Fibroblast of skin of abdomen (primary cell): Measurements from ENCODE around the gene SCUBE3.
A peak's percentile ranks its signal among the peaks of the same experiment; 100 is the strongest.

ENCODE experiments used
- DNase-seq: peaks from one replicate; pipeline ENCODE4 v3.0.0-alpha.2; 2013

SCUBE3 gene

DNA sequence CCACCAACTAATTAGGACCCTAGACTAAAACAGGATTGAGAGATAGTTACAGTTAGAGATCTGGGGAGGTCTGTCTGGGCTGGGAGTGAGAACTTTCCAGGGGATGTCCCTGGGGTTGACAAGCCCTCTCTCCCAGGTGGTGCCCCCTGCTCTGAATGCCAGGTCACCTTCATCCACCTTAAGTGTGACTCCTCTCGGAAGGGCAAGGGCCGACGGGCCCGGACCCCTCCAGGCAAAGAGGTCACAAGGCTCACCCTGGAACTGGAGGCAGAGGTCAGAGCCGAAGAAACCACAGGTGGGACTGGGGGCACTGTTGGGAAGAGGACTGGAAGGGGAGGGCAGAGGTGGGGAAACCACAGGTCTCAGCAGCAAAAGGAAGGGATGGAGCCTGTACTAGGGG, 28.7 kb downstream of the SCUBE3 start:
- no peak for DNase-seq

DNA sequence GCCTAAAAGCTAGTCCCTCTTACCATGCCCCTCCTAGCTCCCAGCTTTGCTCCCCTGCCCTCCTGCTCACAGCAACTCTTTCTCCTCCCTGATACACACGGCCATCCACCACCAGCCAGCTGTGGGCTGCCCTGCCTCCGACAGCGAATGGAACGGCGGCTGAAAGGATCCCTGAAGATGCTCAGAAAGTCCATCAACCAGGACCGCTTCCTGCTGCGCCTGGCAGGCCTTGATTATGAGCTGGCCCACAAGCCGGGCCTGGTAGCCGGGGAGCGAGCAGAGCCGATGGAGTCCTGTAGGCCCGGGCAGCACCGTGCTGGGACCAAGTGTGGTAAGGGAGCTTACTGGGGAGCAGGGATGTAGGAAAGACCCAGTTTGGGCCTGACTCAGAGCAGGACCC, 29.1 kb downstream of the SCUBE3 start:
- no peak for DNase-seq

DNA sequence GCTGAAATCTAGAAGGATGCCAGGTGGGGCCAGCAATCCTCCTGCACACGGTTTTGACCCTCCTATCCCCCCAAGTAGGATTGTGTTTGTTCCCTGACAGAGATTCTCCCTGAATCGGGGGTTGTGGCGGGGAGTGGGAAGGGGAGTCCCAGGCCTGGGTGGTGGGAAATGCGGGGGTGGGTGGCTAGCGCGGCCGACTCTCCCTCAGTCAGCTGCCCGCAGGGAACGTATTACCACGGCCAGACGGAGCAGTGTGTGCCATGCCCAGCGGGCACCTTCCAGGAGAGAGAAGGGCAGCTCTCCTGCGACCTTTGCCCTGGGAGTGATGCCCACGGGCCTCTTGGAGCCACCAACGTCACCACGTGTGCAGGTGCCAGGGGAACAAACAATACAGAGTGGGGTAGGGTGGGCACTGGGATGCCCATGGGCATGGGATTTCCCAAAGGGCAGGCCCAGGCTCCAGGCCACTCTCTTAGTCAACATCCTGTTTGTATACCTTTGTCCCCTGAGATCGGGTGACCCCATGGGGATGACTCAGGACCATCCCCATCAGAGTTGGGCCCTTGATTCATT, 29.7 kb downstream of the SCUBE3 start:
- DNase-seq: no peak

DNA sequence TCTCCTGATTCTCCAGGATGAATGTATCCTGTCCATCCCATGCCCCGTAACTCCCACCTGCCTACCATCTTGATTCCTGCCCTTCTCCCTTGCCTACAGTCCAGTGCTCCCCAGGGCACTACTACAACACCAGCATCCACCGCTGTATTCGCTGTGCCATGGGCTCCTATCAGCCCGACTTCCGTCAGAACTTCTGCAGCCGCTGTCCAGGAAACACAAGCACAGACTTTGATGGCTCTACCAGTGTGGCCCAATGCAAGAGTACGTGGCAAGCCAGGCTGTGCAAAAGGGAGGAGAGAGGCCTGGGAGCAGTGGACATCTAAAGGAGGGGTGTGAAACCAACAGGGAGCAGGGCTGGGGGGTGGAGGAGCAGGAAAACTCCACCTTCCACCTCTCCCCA, 30.8 kb downstream of the SCUBE3 start:
- no peak for DNase-seq

DNA sequence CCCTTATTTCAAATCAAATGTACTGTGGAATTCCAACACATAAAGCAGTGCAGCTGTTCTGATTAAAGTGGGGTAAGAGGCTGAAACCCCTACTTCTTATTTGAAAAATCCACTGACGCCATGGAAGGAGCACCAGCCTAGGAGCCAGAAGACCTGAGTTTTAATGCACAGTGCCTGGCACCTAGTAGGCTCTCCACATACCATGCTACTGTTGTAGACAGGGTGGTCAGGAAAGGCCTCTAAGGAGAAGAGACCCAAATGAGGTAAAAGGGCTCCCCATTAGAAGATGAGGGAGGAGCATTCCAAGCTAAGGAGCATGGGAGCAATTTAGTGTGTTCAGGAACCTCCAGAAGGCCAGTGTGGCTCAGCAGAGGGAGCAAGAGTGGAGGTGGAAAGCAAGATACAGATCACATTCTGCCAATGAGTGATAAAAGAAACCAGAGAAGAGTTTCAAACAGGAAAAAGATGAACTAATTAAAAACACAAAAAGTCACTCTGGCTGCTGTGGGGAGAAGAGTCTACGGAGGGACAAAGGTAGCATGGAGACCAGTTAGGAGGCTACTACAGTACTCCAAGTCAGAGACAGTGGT, 34.0 kb downstream of the SCUBE3 start:
- no peak for DNase-seq

DNA sequence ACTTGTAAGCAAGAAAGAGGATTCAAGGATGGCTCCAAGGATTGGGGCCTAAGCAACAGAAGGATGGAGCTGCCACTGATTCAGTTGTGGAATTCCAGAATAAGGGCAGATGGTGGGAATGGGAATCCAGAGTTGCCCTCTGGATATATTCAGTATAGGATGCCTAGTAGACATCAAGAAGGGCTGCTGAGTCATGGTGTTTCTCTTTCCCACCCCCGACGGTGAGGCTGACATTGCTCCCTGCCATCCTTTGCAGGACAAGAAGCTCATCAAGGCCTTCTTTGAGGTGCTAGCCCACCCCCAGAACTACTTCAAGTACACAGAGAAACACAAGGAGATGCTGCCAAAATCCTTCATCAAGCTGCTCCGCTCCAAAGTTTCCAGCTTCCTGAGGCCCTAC, 34.5 kb downstream of the SCUBE3 start:
- no peak for DNase-seq

DNA sequence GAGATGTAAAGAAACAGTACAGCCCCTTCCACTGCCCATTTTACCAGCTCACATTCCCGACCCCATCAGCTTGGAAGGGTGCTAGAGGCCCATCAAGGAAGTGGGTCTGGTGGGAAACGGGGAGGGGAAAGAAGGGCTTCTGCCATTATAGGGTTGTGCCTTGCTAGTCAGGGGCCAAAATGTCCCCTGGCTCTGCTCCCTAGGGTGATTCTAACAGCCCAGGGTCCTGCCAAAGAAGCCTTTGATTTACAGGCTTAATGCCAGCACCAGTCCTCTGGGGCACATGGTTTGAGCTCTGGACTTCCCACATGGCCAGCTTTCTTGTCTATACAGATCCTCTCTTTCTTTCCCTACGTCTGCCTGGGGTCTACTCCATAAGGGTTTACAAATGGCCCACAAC, 35.2 kb downstream of the SCUBE3 start:
- no peak for DNase-seq

DNA sequence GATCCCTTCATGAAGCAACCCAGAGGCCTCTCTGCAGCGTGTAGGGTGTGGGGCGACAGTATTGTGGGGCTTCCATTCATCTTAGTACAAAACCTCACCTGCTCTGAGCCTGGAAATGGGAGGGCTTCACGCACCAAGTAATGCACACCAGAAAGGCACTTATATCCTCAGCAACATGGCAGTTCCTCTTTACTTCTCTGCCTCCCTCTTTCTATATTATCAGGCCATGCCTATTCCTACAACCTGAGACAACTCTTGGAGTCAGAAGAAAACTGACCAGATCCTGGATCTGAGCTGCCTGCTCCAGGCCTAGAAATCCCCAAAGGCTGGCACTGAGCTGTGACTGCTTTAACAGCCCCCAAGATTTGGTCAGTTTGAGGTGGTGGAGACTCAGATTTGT, 38.2 kb downstream of the SCUBE3 start:
- DNase-seq: no peak

DNA sequence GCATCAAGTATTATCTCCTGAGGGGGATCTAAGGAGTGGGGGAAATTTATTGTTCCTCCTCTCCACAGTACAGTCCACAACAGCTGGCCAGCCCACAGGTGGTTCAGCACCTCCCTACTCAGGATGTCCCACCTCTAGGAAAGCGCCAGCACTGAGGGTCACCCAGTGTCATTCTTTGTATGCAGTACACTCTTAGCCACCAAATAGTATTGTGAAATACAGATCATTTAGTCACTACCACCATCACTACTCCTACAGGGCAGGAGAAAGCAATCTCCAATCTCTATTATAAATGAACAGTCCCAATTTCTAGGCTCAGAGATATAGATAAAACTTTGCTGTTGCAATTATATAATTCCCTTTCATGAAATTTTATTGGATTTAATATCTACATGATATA, 39.5 kb downstream of the SCUBE3 start:
- DNase-seq: no peak

DNA sequence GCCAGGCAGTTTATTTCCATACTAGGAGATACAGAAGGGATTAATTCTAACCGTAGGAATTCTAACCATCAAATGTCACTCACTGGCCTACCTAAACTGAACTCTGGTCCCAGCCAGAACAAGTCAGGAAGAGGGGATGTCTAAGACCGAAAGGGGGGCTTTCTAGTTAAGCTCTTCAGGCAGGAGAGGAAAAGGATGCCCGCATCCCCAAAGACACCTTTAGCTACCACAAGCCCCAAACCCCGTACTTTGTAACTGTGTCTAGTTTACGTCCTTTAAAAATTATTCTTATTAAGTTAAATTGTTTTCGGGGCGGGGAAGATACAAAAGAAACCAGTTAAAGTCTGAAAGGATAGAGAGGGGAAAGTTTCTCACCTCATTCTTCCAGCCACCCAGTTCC, 44.6 kb downstream of the SCUBE3 start:
- no peak for DNase-seq

DNA sequence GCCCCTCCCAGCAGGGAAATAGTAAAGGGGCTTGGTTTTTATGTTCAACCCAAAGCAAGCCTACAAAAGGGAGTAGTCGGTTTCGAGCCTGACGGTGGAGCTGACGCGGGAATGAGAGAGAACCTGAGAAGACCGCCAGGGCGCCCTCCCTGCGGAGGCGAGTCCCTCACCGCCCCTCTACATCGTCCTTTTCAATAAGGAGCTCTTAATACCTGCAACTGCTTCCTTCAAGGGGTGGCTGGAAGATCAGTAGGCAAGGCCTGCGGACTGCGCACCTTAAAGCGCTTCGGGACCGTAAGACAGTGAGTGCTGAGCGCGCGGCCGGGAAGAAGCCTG, 45.1 kb downstream of the SCUBE3 start:
- peak; percentile 44 for DNase-seq

DNA sequence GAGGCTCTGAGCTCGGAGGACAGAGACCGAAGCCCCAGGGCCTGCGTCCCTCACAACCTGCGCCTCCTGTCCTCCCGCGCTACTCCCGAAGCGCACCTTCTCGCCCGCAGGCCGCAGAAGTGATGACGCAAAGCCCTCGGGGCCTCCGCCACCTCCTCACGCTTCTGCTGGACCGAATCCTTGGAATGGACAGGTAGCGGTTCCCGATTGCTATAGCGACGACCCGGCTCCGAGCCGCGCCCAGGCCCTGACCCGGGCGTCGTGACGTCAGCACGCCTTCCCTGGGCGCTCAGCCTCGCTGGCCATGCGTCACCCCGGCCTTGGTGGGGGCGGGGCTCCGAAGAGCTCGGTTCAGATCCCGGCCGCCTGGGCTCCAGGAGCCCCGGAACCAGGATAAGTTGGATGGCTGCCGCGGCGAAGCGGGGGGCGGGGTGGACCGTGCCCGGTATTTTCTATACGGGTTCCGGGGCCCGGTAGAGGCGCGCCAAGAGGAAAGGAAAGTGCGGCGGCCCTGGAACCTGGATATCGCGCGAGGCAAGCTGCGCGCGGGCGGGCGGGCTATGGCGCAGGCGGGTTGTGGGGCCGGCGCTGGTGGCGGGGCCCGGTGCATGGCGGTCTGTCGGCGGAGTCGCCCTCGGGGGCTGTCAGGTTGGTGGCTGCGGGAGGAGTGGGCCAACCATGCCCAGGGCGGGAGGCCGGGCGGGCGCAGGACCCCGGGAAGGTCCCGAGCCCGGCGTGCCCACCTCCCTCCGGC, 45.6 kb downstream of the SCUBE3 start, which contains the start of gene ZNF76:
ZNF76 (plus strand) TSS at position 542 of the 754 bp plus-strand sequence. CDS start 21,417 bp downstream, outside the sequence.
- peak; percentile 97 for DNase-seq

DNA sequence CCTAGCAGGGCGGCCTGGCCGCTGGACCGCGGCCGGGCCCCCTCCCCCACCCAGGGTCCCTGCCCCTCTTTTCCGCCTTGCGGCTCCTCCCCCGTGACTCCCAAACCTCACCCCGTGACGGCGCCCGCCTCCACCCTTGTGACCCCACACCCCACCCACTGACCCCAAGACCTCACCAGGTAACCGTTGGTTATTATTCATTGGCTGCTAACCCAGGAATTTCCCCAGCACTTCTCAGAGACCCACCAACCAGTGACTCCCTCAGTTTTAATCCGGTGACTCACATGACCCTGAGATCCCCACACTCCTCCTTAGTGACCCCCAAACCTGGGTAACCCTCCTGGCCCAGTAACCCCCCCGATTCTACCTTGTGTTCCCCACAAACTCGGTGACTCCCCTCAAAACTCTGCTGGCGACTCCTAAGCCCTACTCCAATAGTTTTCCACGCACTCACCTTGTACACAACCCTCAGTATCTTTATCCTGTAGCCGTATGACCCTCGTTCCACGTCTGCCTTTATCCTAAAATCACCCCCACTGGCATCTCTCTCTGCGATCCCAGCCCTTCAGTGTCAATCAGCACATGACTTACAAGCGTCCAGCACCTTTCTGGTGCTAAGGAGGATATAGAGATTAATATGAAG, 46.3 kb downstream of the SCUBE3 start:
- DNase-seq: peak; percentile 41

DNA sequence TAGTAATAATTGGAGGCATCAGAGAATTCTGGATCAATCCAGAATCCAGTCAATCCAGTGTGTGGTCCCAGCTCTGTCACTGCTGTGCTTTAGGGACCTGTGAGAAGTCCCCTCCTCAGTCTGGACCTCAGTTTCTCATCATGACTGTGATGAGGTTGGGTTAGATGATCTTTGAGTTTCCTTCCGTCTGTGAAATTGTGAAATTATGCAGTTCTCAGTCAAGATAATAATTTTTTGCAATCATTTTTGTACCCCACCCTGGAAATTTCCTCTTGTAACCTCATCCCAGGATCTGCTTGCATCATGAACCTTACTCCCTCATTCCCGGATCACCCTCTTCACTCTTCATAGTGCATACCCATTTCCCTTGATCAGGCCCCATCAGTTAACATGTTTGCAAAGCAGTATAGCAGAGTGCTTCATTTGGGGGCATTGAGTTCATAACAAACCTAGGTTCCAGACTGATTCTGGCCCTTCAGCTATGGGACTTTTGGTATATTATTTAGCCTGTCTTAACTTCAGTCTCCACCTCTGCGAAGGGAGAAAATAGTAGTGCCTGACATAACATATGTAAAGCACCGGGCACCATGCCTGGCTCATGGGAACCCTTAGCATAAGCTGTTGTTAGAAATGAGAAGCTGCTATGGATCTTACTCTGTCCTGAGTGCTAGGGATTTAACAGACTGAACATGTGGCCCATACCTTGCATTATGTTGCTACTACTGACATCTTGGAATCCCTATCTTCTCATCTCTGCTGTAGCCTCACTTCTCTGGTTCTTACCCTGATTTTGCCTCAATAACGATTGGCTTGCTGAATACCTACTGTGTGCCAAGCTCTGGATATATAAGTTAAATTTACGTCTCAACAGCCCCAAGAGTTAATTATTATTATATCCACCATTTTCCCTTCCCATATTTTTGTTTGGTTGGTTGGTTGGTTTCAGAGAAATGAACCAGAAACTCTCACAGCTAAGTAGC, 47.1 kb downstream of the SCUBE3 start:
- no peak for DNase-seq

DNA sequence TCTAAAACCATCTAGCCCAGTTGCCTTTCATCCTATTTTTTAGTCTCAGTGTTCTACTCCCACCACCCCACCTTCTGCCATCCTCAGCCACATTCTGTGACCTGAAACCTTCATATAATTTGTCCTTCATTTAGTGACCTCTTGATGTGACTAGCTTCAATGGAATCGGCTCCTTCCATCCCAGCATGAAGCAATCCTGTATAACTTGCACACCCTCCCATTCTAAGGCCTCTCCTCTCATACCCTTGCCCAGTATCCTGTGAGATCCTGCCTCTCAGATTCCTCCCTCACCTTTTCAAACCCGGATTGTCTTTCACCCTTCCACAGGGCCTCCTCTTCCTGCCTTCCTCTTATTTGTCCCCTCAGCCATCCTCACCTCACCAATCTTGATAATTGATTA, 48.8 kb downstream of the SCUBE3 start:
- DNase-seq: peak; percentile 25

DNA sequence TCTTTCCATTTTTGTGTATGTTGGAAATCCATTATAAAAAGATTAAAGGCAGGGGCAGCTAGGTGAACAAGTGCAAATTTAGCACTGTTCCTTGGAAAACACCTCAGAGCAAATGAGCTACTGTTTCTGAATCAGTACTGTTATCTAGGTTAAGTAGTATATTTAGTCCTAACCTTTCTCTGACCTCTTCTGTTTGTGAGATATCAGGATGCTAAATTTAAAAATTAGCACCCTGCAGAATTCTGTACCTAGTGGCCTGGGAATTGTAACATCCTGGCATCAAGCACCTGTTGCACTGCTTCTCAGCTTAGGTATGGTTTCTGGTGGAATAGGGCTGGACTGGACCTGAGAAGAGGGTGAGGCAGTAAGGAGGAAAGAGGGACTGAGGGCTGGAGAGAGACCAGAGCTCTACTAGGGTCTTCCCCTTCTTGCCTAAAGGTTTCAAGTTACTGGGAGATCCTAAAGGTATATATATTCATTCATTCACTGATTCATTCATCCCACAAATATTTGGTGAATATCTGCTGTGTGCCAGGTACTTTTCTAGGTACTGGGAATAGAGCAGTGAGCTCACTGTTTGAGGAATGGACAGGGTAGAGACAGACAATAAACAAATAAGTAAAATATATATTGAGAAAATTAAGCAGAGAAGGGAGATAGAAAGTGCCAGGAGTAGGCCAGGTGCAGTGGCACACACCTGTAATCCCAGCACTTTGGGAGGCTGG, 51.0 kb downstream of the SCUBE3 start:
- no peak for DNase-seq

DNA sequence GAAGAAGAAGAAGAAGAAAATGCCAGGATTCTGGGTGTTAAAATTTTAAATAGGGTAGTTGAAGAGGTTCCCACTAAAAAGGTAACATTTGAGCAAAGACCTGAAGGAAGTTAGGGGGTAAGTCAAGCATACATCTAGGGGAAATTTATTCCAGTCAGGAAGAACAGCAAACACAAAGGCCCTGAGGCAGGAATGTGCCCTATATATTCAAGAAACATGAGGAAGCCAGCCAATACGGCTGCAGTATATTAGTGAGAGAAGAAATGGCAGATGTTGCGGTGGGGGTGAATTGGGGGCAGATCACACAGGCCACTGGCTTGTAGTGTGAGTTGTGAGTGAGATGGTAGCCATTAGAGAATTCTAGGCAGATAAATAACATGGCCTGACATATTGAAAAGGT, 51.8 kb downstream of the SCUBE3 start:
- DNase-seq: no peak

DNA sequence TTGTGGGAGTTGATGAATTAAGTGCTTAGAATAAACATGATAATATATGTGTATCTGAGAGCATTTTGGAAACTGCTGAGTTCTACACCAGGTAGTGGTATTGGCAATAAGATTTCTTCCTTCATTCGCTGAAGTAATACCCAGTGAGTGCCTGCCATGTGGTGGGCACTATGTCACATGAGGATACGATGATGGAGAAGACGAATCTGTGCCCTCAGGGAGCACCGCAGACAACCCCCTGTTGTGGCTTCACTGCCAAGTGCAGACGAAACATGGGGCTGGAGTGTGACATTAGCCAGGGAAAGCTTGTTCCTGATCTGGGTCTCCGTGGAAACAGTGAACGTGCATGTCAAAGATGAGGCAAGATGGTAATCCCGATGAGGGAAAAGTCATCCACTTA, 53.7 kb downstream of the SCUBE3 start:
- no peak for DNase-seq

DNA sequence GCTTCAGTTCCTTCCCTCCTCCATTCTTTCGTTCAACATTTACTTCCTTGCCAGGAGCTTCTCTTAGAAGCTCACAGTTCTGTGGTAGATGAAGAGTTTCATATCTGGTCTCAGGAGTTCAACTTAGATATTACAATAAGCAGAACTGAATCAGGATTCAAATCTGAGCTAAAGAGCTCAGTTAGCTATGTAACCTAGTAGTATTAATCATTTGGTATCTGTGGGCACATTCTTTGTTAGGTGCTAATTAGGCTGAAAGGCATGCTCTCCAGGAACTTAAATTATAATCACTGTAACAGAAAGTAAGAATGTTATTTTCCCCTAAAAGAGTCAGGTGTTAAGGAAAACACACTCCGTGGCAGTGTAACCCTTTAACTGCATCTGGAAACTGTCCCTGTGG, 54.1 kb downstream of the SCUBE3 start:
- DNase-seq: no peak

DNA sequence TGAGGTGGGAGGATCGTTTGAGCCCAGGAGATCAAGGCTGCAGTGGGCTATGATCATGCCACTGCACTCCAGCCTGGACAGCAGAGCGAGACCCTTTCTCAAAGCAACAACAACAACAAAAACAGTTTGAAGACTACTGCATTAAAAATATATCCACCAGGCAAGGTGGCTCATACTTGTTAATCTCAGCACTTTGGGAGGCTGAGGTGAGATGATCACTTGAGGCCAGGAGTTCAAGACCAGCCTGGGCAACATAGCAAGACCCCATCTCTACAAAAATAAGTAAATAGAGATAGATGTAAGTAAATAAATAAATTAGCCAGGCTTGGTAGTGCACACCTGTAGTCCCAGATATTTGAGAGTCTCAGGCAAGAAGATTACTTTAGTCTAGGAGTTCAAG, 58.2 kb downstream of the SCUBE3 start:
- no peak for DNase-seq

DNA sequence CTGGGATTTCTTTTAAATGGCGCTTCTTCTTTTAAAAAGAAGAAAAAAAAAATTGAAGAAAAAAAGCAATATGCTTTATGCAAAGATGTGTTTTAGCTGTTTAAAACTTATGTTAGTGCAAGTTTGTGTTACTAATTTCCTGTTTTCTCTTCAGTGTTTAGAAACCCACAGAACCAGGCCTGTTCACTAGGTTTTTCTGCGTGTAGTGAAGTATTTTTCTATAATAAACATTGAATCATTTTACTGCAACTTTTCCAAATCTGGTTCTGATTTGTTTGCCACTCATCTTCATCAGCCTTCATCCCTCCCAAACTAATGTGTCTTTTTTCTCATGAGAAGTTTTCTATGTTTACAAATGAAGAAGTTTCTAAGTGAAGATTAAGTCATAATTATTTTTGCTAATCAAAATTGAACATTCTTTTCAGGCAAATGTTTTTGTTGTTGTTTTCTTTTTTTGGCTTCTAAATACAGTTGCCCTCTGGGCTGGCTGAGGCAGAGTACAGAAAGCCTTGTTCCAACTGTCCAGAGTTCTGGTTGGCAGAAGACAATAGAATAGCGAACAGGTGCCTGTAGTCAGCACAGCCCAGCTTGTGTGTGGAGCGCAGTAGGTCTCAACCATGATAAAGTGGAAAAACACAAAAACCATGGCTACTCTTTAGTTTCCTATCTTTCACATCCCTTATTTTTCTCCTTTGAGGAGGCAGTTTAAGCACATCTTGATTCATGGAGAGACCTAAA, 60.2 kb downstream of the SCUBE3 start:
- no peak for DNase-seq
